Mesenchymal stem cell (in vitro differentiated cells and primary cell): ENCODE results near the gene UBE2L3.

Experiments used
- DNase-seq: peaks from one replicate; pipeline ENCODE4 v3.0.0-alpha.2; 2013
- H2AFZ ChIP-seq: one replicate; pipeline ENCODE4 v1.6.1; 2013; ENCODE audit warnings: low read depth, mild to moderate bottlenecking, control low read depth, inconsistent platforms, low read length, moderate library complexity
- H2AK5ac ChIP-seq: 2 replicates; pipeline ENCODE4 v1.6.1; 2013; ENCODE audit warnings: low read length, moderate library complexity, mild to moderate bottlenecking, inconsistent platforms; ENCODE audit not compliant: severe bottlenecking
- H2BK120ac ChIP-seq: one replicate; pipeline ENCODE4 v1.6.1; 2013; ENCODE audit warnings: low read depth, mild to moderate bottlenecking, inconsistent platforms, low read length, moderate library complexity
- H2BK12ac ChIP-seq, 2 experiments: one replicate each; pipeline ENCODE4 v1.6.1; 2013; ENCODE audit warnings: inconsistent platforms in 2 of 2, low read length in 2 of 2, mild to moderate bottlenecking in 2 of 2, moderate library complexity in 2 of 2, control low read depth in 1 of 2
- H2BK15ac ChIP-seq: one replicate; pipeline ENCODE4 v1.6.1; 2013; ENCODE audit warnings: mild to moderate bottlenecking, low read depth, inconsistent platforms; ENCODE audit not compliant: poor library complexity, severe bottlenecking
- H2BK5ac ChIP-seq: 2 replicates; pipeline ENCODE4 v1.6.1; 2013; ENCODE audit warnings: low read depth, mild to moderate bottlenecking, low read length, control low read depth, inconsistent platforms; ENCODE audit not compliant: poor library complexity, severe bottlenecking
- H3K14ac ChIP-seq, 2 experiments: one replicate each; pipeline ENCODE4 v1.6.1; 2013; ENCODE audit warnings: inconsistent platforms in 2 of 2, low read length in 2 of 2, control low read depth in 1 of 2, mild to moderate bottlenecking in 1 of 2, moderate library complexity in 1 of 2
- H3K18ac ChIP-seq, 2 experiments: one replicate each; pipeline ENCODE4 v1.6.1; 2013; ENCODE audit warnings: inconsistent platforms in 2 of 2, low read length in 2 of 2, control low read depth in 1 of 2, low read depth in 1 of 2, mild to moderate bottlenecking in 1 of 2
- H3K23ac ChIP-seq, 2 experiments: one replicate each; pipeline ENCODE4 v1.6.1; 2013; ENCODE audit warnings: inconsistent platforms in 2 of 2, low read length in 2 of 2, mild to moderate bottlenecking in 2 of 2, moderate library complexity in 2 of 2, control low read depth in 1 of 2
- H3K27ac ChIP-seq: 2 replicates; pipeline ENCODE4 v1.5.1; 2013; ENCODE audit warnings: mild to moderate bottlenecking, moderate library complexity, low read length, control low read depth, inconsistent platforms; ENCODE audit not compliant: poor library complexity, severe bottlenecking
- H3K27me3 ChIP-seq, 2 experiments: 2 replicates each; pipeline versions ENCODE4 v1.6.1 to v1.7.0; 2013; ENCODE audit warnings: low read length in 2 of 2, mild to moderate bottlenecking in 2 of 2, moderate library complexity in 2 of 2, control low read depth in 1 of 2, inconsistent platforms in 1 of 2; ENCODE audit not compliant: control insufficient read depth in 1 of 2, insufficient read depth in 1 of 2
- H3K36me3 ChIP-seq, 2 experiments: 2 replicates each; pipeline versions ENCODE4 v1.6.1 to v1.7.0; 2013; ENCODE audit warnings: low read length in 2 of 2, control low read depth in 1 of 2, inconsistent platforms in 1 of 2, low read depth in 1 of 2, mild to moderate bottlenecking in 1 of 2; ENCODE audit not compliant: insufficient read depth in 2 of 2, control insufficient read depth in 1 of 2
- H3K4ac ChIP-seq, 2 experiments: one replicate each; pipeline ENCODE4 v1.6.1; 2013; ENCODE audit warnings: inconsistent platforms in 2 of 2, low read length in 2 of 2, mild to moderate bottlenecking in 2 of 2, moderate library complexity in 2 of 2, control low read depth in 1 of 2, low read depth in 1 of 2
- H3K4me1 ChIP-seq: 2 replicates; pipeline ENCODE4 v1.6.1; 2013; ENCODE audit warnings: low read depth, low read length, control low read depth; ENCODE audit not compliant: control insufficient read depth, insufficient read depth
- H3K4me2 ChIP-seq: 2 replicates; pipeline ENCODE4 v1.6.1; 2013; ENCODE audit warnings: low read length, mild to moderate bottlenecking, inconsistent platforms; ENCODE audit not compliant: poor library complexity, severe bottlenecking
- H3K4me3 ChIP-seq, 2 experiments: 2 replicates each; pipeline versions ENCODE4 v1.5.1 to v1.7.0; 2013; ENCODE audit warnings: low read length in 2 of 2, mild to moderate bottlenecking in 2 of 2, control low read depth in 1 of 2, low read depth in 1 of 2; ENCODE audit not compliant: insufficient read depth in 1 of 2
- H3K79me1 ChIP-seq: replicated peaks from 2 replicates; pipeline ENCODE4 v1.6.1; 2013; ENCODE audit warnings: mild to moderate bottlenecking, control low read depth, low read length, inconsistent platforms; ENCODE audit not compliant: poor library complexity, severe bottlenecking
- H3K9ac ChIP-seq: 2 replicates; pipeline ENCODE4 v1.7.0; 2013; ENCODE audit warnings: mild to moderate bottlenecking, low read length, moderate library complexity
- H3K9me3 ChIP-seq: 2 replicates; pipeline ENCODE4 v1.7.0; 2013; ENCODE audit warnings: mild to moderate bottlenecking, low read length; ENCODE audit not compliant: control insufficient read depth
- H4K8ac ChIP-seq: one replicate; pipeline ENCODE4 v1.6.1; 2013; ENCODE audit warnings: inconsistent platforms, mild to moderate bottlenecking, low read length, moderate library complexity
- H4K91ac ChIP-seq: one replicate; pipeline ENCODE4 v1.6.1; 2013; ENCODE audit warnings: mild to moderate bottlenecking, low read length, inconsistent platforms
- WGBS: methylation state at CpG from one replicate; pipeline ENCODE4 v1.1.7; 2013; ENCODE audit warnings: mixed read lengths; 5-methylcytosine and 5-hydroxymethylcytosine counted together

The UBE2L3 gene

GRCh38 chr22:21631025-21631424 lies 63.5 kb downstream of the UBE2L3 start:
- H3K9me3 ChIP-seq: no peaks in the 10 kb centered on the region
- H3K36me3 ChIP-seq: peaks cover 0 to 28% of the 10 kb centered on the region in 2 experiments
- H2BK15ac ChIP-seq: no peak overlapping the region
- no peak overlapping the region for H3K4me3 ChIP-seq
- no peak overlapping the region for H4K91ac ChIP-seq
- H3K14ac ChIP-seq: no peak overlapping the region
- no peak overlapping the region for H3K18ac ChIP-seq
- no peak overlapping the region for H2BK5ac ChIP-seq
- H2AFZ ChIP-seq: no peak overlapping the region
- no peak overlapping the region for H2AK5ac ChIP-seq
- H3K27ac ChIP-seq: no peak overlapping the region
- H3K27me3 ChIP-seq: peaks cover 0 to 3% of the 10 kb centered on the region in 2 experiments
- H3K9ac ChIP-seq: no peak overlapping the region
- peaks cover 18% of the 10 kb centered on the region for H3K79me1 ChIP-seq
- no peak overlapping the region for H3K4me2 ChIP-seq
- H3K4me1 ChIP-seq: peaks cover 19% of the 10 kb centered on the region
- no peak overlapping the region for H3K4ac ChIP-seq
- no peak overlapping the region for H2BK12ac ChIP-seq
- H3K23ac ChIP-seq: no peak overlapping the region
- no peak for DNase-seq
- no peak overlapping the region for H2BK120ac ChIP-seq
- no peak overlapping the region for H4K8ac ChIP-seq
- 86% methylated on average over 4 of the region's 4 CpGs for WGBS

DNA sequence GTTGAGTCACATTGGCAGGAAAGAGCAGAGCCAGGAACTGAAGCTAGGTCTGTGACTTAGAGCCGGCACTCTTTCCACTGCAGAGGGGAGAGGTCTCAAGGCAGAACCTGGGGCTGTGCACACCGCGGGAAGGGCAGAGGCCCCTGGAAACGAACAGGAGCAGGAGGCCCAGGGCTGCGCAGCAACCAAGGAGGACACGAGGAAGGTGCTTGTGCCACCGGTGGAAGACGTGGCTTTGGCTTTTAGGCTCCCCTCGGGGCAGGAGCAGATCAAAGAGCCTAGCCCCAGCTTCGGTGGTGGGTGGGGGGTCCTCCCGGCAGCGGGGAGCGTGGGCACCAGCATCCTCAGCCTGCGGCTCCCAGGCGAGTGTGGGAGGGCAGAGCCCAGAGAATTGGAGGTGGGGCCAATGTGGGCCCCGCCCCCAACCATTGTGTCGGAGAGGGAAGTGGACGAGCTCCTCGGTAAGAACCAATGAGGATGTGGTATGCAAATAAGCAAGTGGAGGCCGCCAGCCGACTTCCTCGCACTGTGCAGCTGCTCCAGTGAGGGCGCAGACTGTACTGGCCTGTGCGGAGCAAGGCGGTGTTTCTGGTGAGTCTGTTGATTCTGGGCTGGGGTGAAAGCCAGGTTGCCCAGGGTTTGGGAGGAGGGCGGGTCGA lies 64.9 kb downstream of the UBE2L3 start, which contains the start of gene CCDC116:
Gene CCDC116, plus strand, starts transcription at position 524 of the 659 bp plus-strand sequence. CDS start 422 bp downstream, outside the sequence.
- H3K18ac ChIP-seq: no peak within 1 kb of the TSS
- no peak within 1 kb of the TSS for H4K8ac ChIP-seq
- no peak within 1 kb of the TSS for H2AK5ac ChIP-seq
- H3K4me3 ChIP-seq: no peak within 1 kb of the TSS
- no peaks in the 10 kb centered on the region for H3K9me3 ChIP-seq
- H3K79me1 ChIP-seq: peaks cover 11% of the 10 kb centered on the region
- H3K36me3 ChIP-seq: peaks cover 0 to 14% of the 10 kb centered on the region in 2 experiments
- H3K4me1 ChIP-seq: peaks cover 12% of the 10 kb centered on the region
- no peak within 1 kb of the TSS for H2BK5ac ChIP-seq
- no peak within 1 kb of the TSS for H2BK12ac ChIP-seq
- H3K23ac ChIP-seq: no peak within 1 kb of the TSS
- no peak within 1 kb of the TSS for H2AFZ ChIP-seq
- no peak within 1 kb of the TSS for H3K4me2 ChIP-seq
- WGBS: 88% methylated on average over 27 of the region's 27 CpGs
- H3K27ac ChIP-seq: no peak within 1 kb of the TSS
- H3K9ac ChIP-seq: no peak within 1 kb of the TSS
- no peak within 1 kb of the TSS for H2BK15ac ChIP-seq
- no peak within 1 kb of the TSS for H3K4ac ChIP-seq
- H3K27me3 ChIP-seq: peaks cover 0 to 4% of the 10 kb centered on the region in 2 experiments
- H3K14ac ChIP-seq: no peak within 1 kb of the TSS
- DNase-seq: no peak
- no peak within 1 kb of the TSS for H2BK120ac ChIP-seq
- H4K91ac ChIP-seq: no peak within 1 kb of the TSS

DNA sequence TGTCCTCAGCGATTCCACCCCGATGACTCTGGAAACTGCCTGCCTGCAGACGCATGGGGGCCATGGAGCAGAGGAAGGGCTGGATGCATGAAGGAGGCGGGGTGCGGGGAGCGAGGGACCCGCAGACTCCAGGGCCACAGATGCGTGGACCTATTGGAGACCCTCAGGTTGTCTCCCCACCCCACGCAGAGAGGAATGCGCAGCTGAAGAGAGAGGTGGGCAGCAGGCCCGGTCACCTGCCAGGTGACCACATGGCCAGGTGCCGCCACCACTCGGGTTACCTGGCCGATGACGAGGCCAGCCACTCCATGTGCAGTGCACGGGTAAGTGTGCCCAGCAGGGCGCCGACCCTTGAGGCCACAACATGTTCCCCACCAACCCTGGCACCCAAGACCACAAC lies 65.4 kb downstream of the UBE2L3 start:
- peaks cover 10% of the 10 kb centered on the region for H3K79me1 ChIP-seq
- no peak overlapping the region for H3K18ac ChIP-seq
- no peak overlapping the region for H3K4me3 ChIP-seq
- H3K14ac ChIP-seq: no peak overlapping the region
- no peak overlapping the region for H3K23ac ChIP-seq
- H3K36me3 ChIP-seq: peaks cover 0 to 11% of the 10 kb centered on the region in 2 experiments
- no peaks in the 10 kb centered on the region for H3K9me3 ChIP-seq
- H2BK15ac ChIP-seq: no peak overlapping the region
- H3K4ac ChIP-seq: no peak overlapping the region
- H2BK5ac ChIP-seq: no peak overlapping the region
- no peak overlapping the region for H3K4me2 ChIP-seq
- no peak overlapping the region for H2AFZ ChIP-seq
- no peak overlapping the region for H3K9ac ChIP-seq
- no peak overlapping the region for H4K91ac ChIP-seq
- no peak overlapping the region for H2AK5ac ChIP-seq
- H3K27me3 ChIP-seq: peaks cover 0 to 4% of the 10 kb centered on the region in 2 experiments
- H2BK12ac ChIP-seq: no peak overlapping the region
- no peak for DNase-seq
- 96% methylated on average over 18 of the region's 18 CpGs for WGBS
- H3K4me1 ChIP-seq: peaks cover 12% of the 10 kb centered on the region
- H2BK120ac ChIP-seq: no peak overlapping the region
- no peak overlapping the region for H4K8ac ChIP-seq
- no peak overlapping the region for H3K27ac ChIP-seq

- Histone ChIP-seq H3K36me3 (peaks cover 0 to 5% of the 10 kb centered on the region in 2 experiments), H3K4ac (no peak overlapping the region), H3K23ac (no peak overlapping the region), H3K27ac (no peak overlapping the region), H4K91ac (no peak overlapping the region), H3K9me3 (no peaks in the 10 kb centered on the region), H4K8ac (no peak overlapping the region), H3K79me1 (peaks cover 5% of the 10 kb centered on the region), H3K4me1 (peaks cover 7% of the 10 kb centered on the region), H2BK5ac (no peak overlapping the region), H3K14ac (no peak overlapping the region), H3K4me3 (no peak overlapping the region), H2AK5ac (no peak overlapping the region), H2BK15ac (no peak overlapping the region), H2BK12ac (no peak overlapping the region), H3K9ac (no peak overlapping the region), H2BK120ac (no peak overlapping the region), H2AFZ (no peak overlapping the region), H3K27me3 (peaks cover 0 to 4% of the 10 kb centered on the region in 2 experiments), H3K18ac (no peak overlapping the region), H3K4me2 (no peak overlapping the region)
- no peak for DNase-seq
- 97% methylated on average over 3 of the region's 4 CpGs for WGBS
These were observed 66.0 kb downstream of the UBE2L3 start for GRCh38 chr22:21633481-21633880.
